Measurements from ENCODE around the gene LRRFIP1.
"Not testable (repeated sequence)": the region's sequence is repeated elsewhere in the genome, so short reads cannot be mapped to it uniquely, and the experiment has no call there.

Gene LRRFIP1

GRCh38 chr2:237596520-237597195, 30.7 kb upstream of the LRRFIP1 start:
- DNase-seq (ENCODE audit: low spot score) = no peak

GRCh38 chr2:237597196-237598145, 29.9 kb upstream of the LRRFIP1 start:
- no peak for DNase-seq (ENCODE audit: low spot score)

GRCh38 chr2:237598468-237599208, 28.7 kb upstream of the LRRFIP1 start:
- no peak for DNase-seq (ENCODE audit: low spot score)

- DNase-seq (ENCODE audit: low spot score) = no peak
Observed at GRCh38 chr2:237599465-237600110, 27.8 kb upstream of the LRRFIP1 start.

- no peak for DNase-seq (ENCODE audit: low spot score)
Observed at GRCh38 chr2:237600205-237600846, 27.1 kb upstream of the LRRFIP1 start.

GRCh38 chr2:237601453-237602116, 25.8 kb upstream of the LRRFIP1 start:
- DNase-seq (ENCODE audit: low spot score) = no peak

- no peak for DNase-seq (ENCODE audit: low spot score)
Observed at GRCh38 chr2:237602409-237602808, 25.0 kb upstream of the LRRFIP1 start.

GRCh38 chr2:237603049-237603717, 24.2 kb upstream of the LRRFIP1 start:
- no peak for DNase-seq (ENCODE audit: low spot score)

GRCh38 chr2:237603718-237604362, 23.5 kb upstream of the LRRFIP1 start:
- peak; percentile 95 for DNase-seq (ENCODE audit: low spot score)

GRCh38 chr2:237604391-237604790, 23.0 kb upstream of the LRRFIP1 start:
- DNase-seq (ENCODE audit: low spot score) = no peak

GRCh38 chr2:237604960-237605359, 22.4 kb upstream of the LRRFIP1 start:
- DNase-seq (ENCODE audit: low spot score) = peak; percentile 76

- not testable (repeated sequence) for DNase-seq (ENCODE audit: low spot score)
Observed at GRCh38 chr2:237606522-237606921, 20.9 kb upstream of the LRRFIP1 start.

GRCh38 chr2:237612527-237613357, 14.6 kb upstream of the LRRFIP1 start:
- DNase-seq (ENCODE audit: low spot score) = no peak

GRCh38 chr2:237613679-237614078, 13.7 kb upstream of the LRRFIP1 start:
- DNase-seq (ENCODE audit: low spot score) = no peak

- no peak for DNase-seq (ENCODE audit: low spot score)
Observed at GRCh38 chr2:237614151-237614720, 13.2 kb upstream of the LRRFIP1 start.

- DNase-seq (ENCODE audit: low spot score) = no peak
Observed at GRCh38 chr2:237615631-237616249, 11.6 kb upstream of the LRRFIP1 start.

GRCh38 chr2:237616373-237616733, 11.0 kb upstream of the LRRFIP1 start:
- DNase-seq (ENCODE audit: low spot score) = no peak
